ENCODE data around the gene RCAN3. TPM values are rescaled to one million over a fixed set of nuclear protein-coding genes. Genes with fewer than 3 reads are reported as not detected.
A peak's percentile ranks its signal among the peaks of the same experiment; 100 is the strongest.

Gene RCAN3
- total RNA-seq, 6 experiments from 2014 or later: 11.9 to 14.5 (median 12.9) TPM

GRCh38 chr1:24557711-24558131 is 55.1 kb downstream of the RCAN3 start:
- Mint-ChIP-seq H3K27ac (no peak overlapping the region), H3K27me3 (ENCODE audit: insufficient read depth) (peaks cover 33% of the 10 kb centered on the region), H3K4me3 (no peak overlapping the region), H3K9me3 (no peaks in the 10 kb centered on the region), H3K4me1 (ENCODE audit: low read depth) (peaks cover 10% of the 10 kb centered on the region), H3K36me3 (ENCODE audit: low read depth) (no peaks in the 10 kb centered on the region)
- TF ChIP-seq, protein P1, sequence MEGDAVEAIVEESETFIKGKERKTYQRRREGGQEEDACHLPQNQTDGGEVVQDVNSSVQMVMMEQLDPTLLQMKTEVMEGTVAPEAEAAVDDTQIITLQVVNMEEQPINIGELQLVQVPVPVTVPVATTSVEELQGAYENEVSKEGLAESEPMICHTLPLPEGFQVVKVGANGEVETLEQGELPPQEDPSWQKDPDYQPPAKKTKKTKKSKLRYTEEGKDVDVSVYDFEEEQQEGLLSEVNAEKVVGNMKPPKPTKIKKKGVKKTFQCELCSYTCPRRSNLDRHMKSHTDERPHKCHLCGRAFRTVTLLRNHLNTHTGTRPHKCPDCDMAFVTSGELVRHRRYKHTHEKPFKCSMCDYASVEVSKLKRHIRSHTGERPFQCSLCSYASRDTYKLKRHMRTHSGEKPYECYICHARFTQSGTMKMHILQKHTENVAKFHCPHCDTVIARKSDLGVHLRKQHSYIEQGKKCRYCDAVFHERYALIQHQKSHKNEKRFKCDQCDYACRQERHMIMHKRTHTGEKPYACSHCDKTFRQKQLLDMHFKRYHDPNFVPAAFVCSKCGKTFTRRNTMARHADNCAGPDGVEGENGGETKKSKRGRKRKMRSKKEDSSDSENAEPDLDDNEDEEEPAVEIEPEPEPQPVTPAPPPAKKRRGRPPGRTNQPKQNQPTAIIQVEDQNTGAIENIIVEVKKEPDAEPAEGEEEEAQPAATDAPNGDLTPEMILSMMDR (IDR thresholded peaks at IDR 0.05): no peak
- DNase-seq: no peak

GRCh38 chr1:24558455-24558854 is 55.8 kb downstream of the RCAN3 start:
- TF ChIP-seq, protein P1 (IDR thresholded peaks at IDR 0.05): no peak
- Mint-ChIP-seq H3K4me3 (no peak overlapping the region), H3K27me3 (ENCODE audit: insufficient read depth) (peaks cover 33% of the 10 kb centered on the region), H3K9me3 (no peaks in the 10 kb centered on the region), H3K27ac (no peak overlapping the region), H3K36me3 (ENCODE audit: low read depth) (no peaks in the 10 kb centered on the region), H3K4me1 (ENCODE audit: low read depth) (peaks cover 10% of the 10 kb centered on the region)
- no peak for DNase-seq

DNA sequence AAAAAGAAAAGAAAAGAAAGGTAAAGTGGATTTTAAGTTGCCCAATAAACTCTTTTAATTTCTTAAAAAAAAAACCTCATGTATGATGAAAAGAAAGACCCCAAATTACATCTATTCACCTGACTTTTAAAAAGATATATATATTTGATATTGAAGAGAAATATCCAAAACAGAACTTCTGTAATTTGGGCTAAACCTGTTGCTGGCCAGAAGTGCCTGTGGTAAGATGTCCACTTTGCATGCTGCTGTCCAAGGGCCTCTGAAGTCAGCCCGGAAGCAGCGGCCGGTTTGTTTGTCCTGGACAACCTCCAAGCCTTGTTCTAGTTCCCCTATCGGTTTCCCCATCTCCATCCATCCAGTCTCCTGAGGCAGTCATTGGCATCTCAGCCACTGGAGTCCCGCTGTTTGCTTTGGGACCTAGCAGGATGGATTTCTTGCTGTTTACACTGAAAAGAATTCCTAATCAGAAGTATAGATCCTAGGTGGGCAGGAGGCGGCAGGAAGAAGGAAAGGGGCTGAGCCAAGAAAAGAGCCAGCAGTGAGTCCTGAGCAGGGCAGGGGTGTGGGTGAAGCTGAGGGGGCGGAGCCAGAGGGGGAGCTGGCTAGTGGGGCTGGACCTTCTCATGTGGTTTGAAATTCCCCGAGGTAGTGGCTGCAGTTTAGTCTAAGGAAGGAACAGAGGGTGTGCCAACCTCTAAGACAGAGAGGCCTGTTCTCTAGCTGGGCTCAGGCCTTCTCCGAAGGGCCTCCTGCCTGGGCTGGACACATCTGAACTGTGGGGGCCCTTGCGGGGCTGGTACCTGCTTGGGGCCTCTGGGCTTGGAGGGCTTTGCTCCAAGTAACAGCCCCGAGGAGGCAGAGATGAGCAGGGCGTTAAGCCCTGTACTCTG is 56.5 kb downstream of the RCAN3 start:
- H3K9me3 Mint-ChIP-seq: no peaks in the 10 kb centered on the region
- H3K36me3 Mint-ChIP-seq (ENCODE audit: low read depth): no peaks in the 10 kb centered on the region
- H3K27ac Mint-ChIP-seq: no peak overlapping the region
- H3K4me3 Mint-ChIP-seq: no peak overlapping the region; the same call in 1 of the 2 replicates
- TF ChIP-seq, protein P1 (IDR thresholded peaks at IDR 0.05): no peak
- H3K4me1 Mint-ChIP-seq (ENCODE audit: low read depth): peaks cover 10% of the 10 kb centered on the region
- peak; percentile 52 for DNase-seq
- peaks cover 29% of the 10 kb centered on the region for H3K27me3 Mint-ChIP-seq (ENCODE audit: insufficient read depth)

DNA sequence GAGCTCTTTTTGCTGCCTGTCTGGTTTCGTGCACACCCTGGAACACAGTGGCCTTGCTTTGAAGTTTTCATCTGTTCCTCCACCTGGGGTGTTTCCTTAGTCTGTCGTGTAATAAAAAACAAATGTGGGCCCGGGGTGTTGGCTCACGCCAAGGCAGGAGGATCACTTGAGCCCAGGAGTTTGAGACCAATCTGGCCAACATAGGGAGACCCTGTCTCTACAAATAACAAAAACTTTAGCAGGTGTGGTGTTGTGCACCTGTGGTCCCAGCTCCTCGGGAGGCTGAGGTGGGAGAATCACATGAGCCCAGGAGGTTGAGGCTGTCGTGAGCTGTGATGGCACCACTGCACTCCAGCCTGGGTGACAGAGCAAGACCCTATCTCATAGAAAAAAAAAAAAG is 57.7 kb downstream of the RCAN3 start:
- no peaks in the 10 kb centered on the region for H3K36me3 Mint-ChIP-seq (ENCODE audit: low read depth)

DNA sequence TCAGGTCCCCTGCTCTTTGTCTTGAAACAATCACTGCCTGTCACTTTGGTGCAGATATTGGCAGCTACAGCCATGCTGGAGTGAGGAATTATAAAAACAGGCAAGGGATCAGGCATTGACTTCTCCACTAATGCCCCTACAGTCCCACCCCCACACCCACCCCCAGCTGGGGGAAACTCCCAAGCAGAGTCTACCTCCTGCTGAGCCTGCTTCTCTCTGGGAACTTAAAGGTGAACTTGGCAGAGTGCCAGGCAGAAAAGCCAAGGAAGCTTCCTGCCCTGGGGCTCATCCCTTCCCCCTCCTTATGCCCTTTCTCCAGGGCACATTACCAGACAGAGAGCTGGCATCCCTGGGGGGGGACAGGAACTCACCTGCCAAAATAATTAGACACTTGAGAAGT is 60.0 kb downstream of the RCAN3 start:
- no peak for DNase-seq
- no peaks in the 10 kb centered on the region for H3K36me3 Mint-ChIP-seq (ENCODE audit: low read depth)
- no peak overlapping the region for H3K4me3 Mint-ChIP-seq
- peaks cover 4% of the 10 kb centered on the region for H3K27me3 Mint-ChIP-seq (ENCODE audit: insufficient read depth)
- no peak overlapping the region for H3K27ac Mint-ChIP-seq
- H3K9me3 Mint-ChIP-seq: no peaks in the 10 kb centered on the region
- TF ChIP-seq, protein P1 (IDR thresholded peaks at IDR 0.05): no peak
- peaks cover 21% of the 10 kb centered on the region for H3K4me1 Mint-ChIP-seq (ENCODE audit: low read depth)

More for the DNA sequence above, 57.7 kb downstream of the RCAN3 start:
- Mint-ChIP-seq H3K27ac (no peak overlapping the region), H3K27me3 (ENCODE audit: insufficient read depth) (peaks cover 18% of the 10 kb centered on the region), H3K4me3 (no peak overlapping the region), H3K9me3 (no peaks in the 10 kb centered on the region), H3K4me1 (ENCODE audit: low read depth) (peaks cover 10% of the 10 kb centered on the region)
- TF ChIP-seq, protein P1 (IDR thresholded peaks at IDR 0.05): no peak
- DNase-seq: no peak

Data from HFFc6 (cell line).